Spleen (tissue), 11 donors: ENCODE results near the gene PBXIP1. TPM values are rescaled to one million over a fixed set of nuclear protein-coding genes. Genes with fewer than 3 reads are reported as not detected.

ENCODE experiments used
- DNase-seq: peaks from one replicate; pipeline ENCODE4 v3.0.0-alpha.2; 2020
- H3K27ac ChIP-seq, 8 donors: fragments of 200-600 bp; sonication (generic) in 7 of 8; 1 replicate in 4 of 8; 2 replicates in 4 of 8; pipeline versions ENCODE4 v1.5.0 to v1.8.0; 2016 to 2021; ENCODE audit warnings: inconsistent platforms in 4 of 8, mild to moderate bottlenecking in 4 of 8, moderate library complexity in 1 of 8
- H3K27me3 ChIP-seq, 7 donors: fragments of 200-600 bp; sonication (generic) in 6 of 7; replicated peaks in 1 of 7; 1 replicate in 4 of 7; 2 replicates in 3 of 7; pipeline versions ENCODE4 v1.5.0 to v1.8.0; 2016 to 2021; ENCODE audit warnings: inconsistent platforms in 3 of 7, mild to moderate bottlenecking in 1 of 7
- H3K36me3 ChIP-seq, 6 donors: fragments of 200-600 bp; sonication (generic) in 5 of 6; 1 replicate in 4 of 6; 2 replicates in 2 of 6; pipeline versions ENCODE4 v1.5.0 to v1.8.0; 2016 to 2021; ENCODE audit warnings: inconsistent platforms in 2 of 6
- H3K4me1 ChIP-seq, 6 donors: fragments of 200-600 bp; sonication (generic) in 5 of 6; 1 replicate in 3 of 6; 2 replicates in 3 of 6; pipeline versions ENCODE4 v1.5.0 to v1.8.0; 2016 to 2021; ENCODE audit warnings: inconsistent platforms in 3 of 6
- H3K4me3 ChIP-seq, 8 donors: fragments of 200-600 bp; sonication (generic) in 7 of 8; 1 replicate in 4 of 8; 2 replicates in 4 of 8; pipeline versions ENCODE4 v1.5.0 to v1.8.0; 2016 to 2021; ENCODE audit warnings: inconsistent platforms in 4 of 8, mild to moderate bottlenecking in 4 of 8, moderate library complexity in 2 of 8
- H3K9me3 ChIP-seq, 8 donors: fragments of 200-600 bp; sonication (generic) in 7 of 8; 1 replicate in 4 of 8; 2 replicates in 4 of 8; pipeline versions ENCODE4 v1.5.0 to v1.8.0; 2016 to 2021; ENCODE audit warnings: inconsistent platforms in 4 of 8
- POLR2A ChIP-seq, 3 donors: fragments of 450-650 bp; IDR thresholded peaks; one replicate each; pipeline ENCODE4 v1.5.1; 2017; ENCODE audit warnings: antibody characterized with exemption in 3 of 3, mild to moderate bottlenecking in 1 of 3
- POLR2AphosphoS5 ChIP-seq, 3 donors: sonication (generic); formaldehyde crosslinking; IDR thresholded peaks; one replicate each; pipeline ENCODE4 v1.5.1; 2017; ENCODE audit warnings: antibody characterized with exemption in 3 of 3
- WGBS, 5 donors: extraction: QIAGEN DNeasy Blood & Tissue Kit in 3 of 5; methylation state at CpG; one replicate each; pipeline versions ENCODE4 v1.1.5 to v1.1.7; 2013 to 2018; 5-methylcytosine and 5-hydroxymethylcytosine counted together
- intact Hi-C: fragments of 100-400 bp; cut with DNase I; formaldehyde crosslinking; loops from one replicate; pipeline ENCODE4 v1.15.0; 2023; ENCODE audit warnings: low total_unique reads
- polyA plus RNA-seq, 3 donors: library from polyadenylated mRNA; stranded (reverse); fragments of 200-250 nt; gene quantifications; one replicate each; pipeline ENCODE4 v1.2.1, GENCODE V29; 2013
- total RNA-seq, 7 donors: library from RNA; depleted of rRNA in 3 of 7; stranded (reverse); fragments of >200 nt in 3 of 7; fragmentation: NEBNext Ultra II Directional in 4 of 7; extraction: Animal tissue kit (Norgen Biotek cat#: 25700) in 4 of 7; gene quantifications; one replicate each; pipeline versions ENCODE4 v1.1.0 to v1.2.1, GENCODE V29; 2016 to 2021
- TF ChIP-seq, protein P1 (sequence below), 11 experiments: fragments of 200-600 bp in 7 of 11; fragments of 450-650 bp in 4 of 11; sonication (generic) in 4 of 11; IDR thresholded peaks in 8 of 11; conservative IDR thresholded peaks in 3 of 11; 1 replicate in 7 of 11; 2 replicates in 4 of 11; pipeline versions ENCODE4 v1.4.0 to v1.8.0; 2016 to 2021; ENCODE audit warnings: antibody characterized with exemption in 11 of 11, inconsistent platforms in 4 of 11, mild to moderate bottlenecking in 1 of 11
- donor health status: healthy with polysubstance abuse.
- donor health status: DM: no; HTN: no; CAD: no; lungs with moderate emphysema.
- donor health status: DM: no; HTN: no; CAD: no.
- donor health status: Bipolar disorder and iron deficiency.
- donor health status: healthy.
- donor health status: DM: no; HTN: no; CAD: no.
- donor health status: DM: yes; HTN: yes; CAD: no.

PBXIP1 gene
- total and polyA plus RNA-seq, 10 donors, result 55.5 to 125 (median 89.5) TPM

DNA sequence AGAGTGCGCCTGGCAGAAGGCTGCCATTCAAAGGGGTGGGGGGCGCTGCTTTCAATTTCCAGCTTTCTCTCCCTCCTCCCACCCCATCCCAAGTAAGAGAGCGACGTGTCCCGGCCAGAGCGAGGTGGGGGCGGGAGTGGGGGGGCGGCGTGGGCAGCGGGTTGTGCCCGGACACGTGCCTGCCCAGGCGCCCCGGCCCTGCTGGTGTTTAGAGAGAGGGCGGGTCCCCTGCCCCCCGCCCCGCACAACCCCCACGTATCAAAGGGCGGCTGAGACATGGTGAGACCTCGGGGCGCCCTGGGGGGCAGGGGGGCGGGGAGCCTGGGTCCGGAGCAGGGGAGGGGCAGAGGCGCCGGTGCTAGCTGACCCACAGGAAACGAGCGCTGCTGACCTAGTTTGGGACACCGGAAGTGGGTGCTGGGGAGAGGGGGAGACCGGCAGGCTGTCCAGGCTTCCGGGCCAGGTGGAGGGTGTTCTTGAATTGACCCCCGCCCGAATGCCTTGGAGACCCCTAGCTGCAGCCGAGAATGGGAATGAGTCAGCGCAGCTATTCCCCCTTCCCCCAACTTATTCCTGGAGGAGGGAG is 48.0 kb upstream of the PBXIP1 start:
- peak; percentile 90 for DNase-seq
- Histone ChIP-seq H3K27me3 (no peaks in the 10 kb centered on the region), H3K27ac (peak overlapping the region; percentile 81 to 99 (median 95)), H3K4me1 (peaks cover 40 to 91% (median 68%) of the 10 kb centered on the region in 6 donors), H3K9me3 (no peaks in the 10 kb centered on the region), H3K4me3 (peak overlapping the region; percentile 71 to 90 (median 78)), H3K36me3 (no peaks in the 10 kb centered on the region)
- 2 to 36% (median 3%) methylated on average over 2 to 33 of the region's 34 CpGs for WGBS, 5 donors
- TF ChIP-seq POLR2AphosphoS5 (IDR thresholded peaks at IDR 0.05), result peak in 2 of 3 donors; percentile 52 to 56
- TF ChIP-seq, protein P1, sequence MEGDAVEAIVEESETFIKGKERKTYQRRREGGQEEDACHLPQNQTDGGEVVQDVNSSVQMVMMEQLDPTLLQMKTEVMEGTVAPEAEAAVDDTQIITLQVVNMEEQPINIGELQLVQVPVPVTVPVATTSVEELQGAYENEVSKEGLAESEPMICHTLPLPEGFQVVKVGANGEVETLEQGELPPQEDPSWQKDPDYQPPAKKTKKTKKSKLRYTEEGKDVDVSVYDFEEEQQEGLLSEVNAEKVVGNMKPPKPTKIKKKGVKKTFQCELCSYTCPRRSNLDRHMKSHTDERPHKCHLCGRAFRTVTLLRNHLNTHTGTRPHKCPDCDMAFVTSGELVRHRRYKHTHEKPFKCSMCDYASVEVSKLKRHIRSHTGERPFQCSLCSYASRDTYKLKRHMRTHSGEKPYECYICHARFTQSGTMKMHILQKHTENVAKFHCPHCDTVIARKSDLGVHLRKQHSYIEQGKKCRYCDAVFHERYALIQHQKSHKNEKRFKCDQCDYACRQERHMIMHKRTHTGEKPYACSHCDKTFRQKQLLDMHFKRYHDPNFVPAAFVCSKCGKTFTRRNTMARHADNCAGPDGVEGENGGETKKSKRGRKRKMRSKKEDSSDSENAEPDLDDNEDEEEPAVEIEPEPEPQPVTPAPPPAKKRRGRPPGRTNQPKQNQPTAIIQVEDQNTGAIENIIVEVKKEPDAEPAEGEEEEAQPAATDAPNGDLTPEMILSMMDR (IDR thresholded peaks at IDR 0.05 in 8 of 11, conservative IDR thresholded peaks at IDR 0.05 in 3 of 11), result no peak
- no peak for TF ChIP-seq POLR2A (IDR thresholded peaks at IDR 0.05)
- intact Hi-C loops, result loop anchor here (5.0 to 10.0 kb wide), 2 partner anchors 42 to 61 kb away; partner anchors contain the start of genes EFNA4 and PYGO2

DNA sequence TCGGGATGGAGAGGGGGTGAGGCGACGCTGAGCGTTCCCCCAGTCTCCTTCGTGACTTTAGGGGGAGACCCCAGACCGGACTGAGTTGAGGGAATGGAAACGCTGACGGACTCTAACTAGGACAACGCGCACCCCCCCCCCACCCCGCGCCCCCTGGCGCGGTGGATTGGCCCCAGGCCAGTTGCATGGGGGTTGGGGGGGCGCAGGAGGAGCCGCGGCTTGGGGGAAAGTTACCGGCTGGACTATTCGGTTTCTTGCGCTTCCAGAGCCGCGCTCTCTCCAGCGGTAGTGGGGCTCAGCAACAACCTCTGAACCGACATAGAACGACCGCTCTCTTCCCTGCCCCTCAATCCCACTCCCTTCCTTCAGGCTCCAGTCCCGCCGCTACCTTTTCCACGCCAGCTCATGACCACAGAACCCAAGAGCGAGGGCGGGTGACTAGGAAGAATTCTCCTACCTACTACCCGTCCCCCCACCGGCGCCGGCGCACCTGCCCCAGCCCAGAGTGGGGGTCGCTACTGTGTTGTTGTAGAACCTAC is 47.4 kb upstream of the PBXIP1 start:
- intact Hi-C loops, result loop anchor here (5.0 to 10.0 kb wide), 2 partner anchors 41 to 62 kb away; partner anchors contain the start of genes EFNA4 and PYGO2
- Histone ChIP-seq H3K27me3 (no peaks in the 10 kb centered on the region), H3K36me3 (no peaks in the 10 kb centered on the region), H3K4me1 (peaks cover 43 to 91% (median 67%) of the 10 kb centered on the region in 6 donors), H3K27ac (peak overlapping the region; percentile 81 to 99 (median 95)), H3K9me3 (no peaks in the 10 kb centered on the region), H3K4me3 (peak overlapping the region; percentile 71 to 90 (median 78))
- 0 to 1% (median 0%) methylated on average over 21 to 37 of the region's 37 CpGs for WGBS, 5 donors
- no peak for TF ChIP-seq POLR2AphosphoS5 (IDR thresholded peaks at IDR 0.05)
- TF ChIP-seq, protein P1 (IDR thresholded peaks at IDR 0.05 in 8 of 11, conservative IDR thresholded peaks at IDR 0.05 in 3 of 11), result no peak
- TF ChIP-seq POLR2A (IDR thresholded peaks at IDR 0.05), result no peak
- peak; percentile 88 for DNase-seq

DNA sequence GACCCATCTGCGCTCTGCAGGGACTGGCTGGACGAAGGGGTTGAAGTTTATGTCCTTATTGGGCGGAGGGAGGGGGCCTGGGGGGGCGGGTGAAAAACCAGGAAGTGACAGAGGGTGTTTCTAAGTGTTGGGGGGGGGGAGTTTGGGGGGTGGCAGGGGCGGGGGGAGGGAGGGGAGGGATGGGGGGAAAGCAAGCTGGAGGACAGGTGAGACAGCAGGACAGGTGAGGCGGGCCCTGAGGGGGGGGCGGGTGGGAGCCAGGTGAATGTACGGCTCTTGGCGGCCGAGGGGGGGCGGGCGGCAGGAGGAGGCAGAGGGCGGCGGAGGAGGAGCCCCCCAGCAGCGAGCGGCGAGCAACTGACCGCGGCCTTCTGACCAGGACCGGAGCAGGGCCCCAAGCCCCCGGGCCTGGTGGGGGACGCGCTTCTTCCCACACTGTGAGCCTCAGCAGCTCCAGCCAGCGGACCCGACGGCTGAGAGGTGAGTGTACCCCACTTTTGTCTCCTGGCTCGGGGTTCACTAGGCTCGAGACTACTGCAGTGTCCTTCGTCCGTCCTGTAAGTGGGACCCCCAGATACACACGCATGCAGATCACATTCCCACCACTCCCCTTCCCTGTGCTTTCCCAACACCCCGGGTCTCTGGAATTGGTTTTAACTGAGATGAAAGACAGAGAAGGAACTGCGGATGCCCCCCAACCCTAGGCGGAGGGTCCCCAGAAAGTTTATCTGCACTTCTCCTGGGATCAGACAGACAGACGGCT is 46.7 kb upstream of the PBXIP1 start, which contains the start of gene ZBTB7B:
TSS of gene ZBTB7B (plus strand) at position 339 of the 763 bp plus-strand sequence. CDS start 11,859 bp downstream, outside the sequence.
- peak; percentile 91 for DNase-seq
- 0 to 3% (median 0%) methylated on average over 24 to 33 of the region's 35 CpGs for WGBS, 5 donors
- Histone ChIP-seq H3K27ac (peak within 1 kb of the TSS; percentile 90 to 99 (median 95)), H3K27me3 (no peaks in the 10 kb centered on the region), H3K36me3 (no peaks in the 10 kb centered on the region), H3K4me3 (peak within 1 kb of the TSS; percentile 75 to 90 (median 79)), H3K4me1 (peaks cover 43 to 91% (median 65%) of the 10 kb centered on the region in 6 donors), H3K9me3 (no peaks in the 10 kb centered on the region)
- TF ChIP-seq, protein P1 (IDR thresholded peaks at IDR 0.05 in 8 of 11, conservative IDR thresholded peaks at IDR 0.05 in 3 of 11), result peak in 1 of 11 experiments; percentile 2
- TF ChIP-seq POLR2AphosphoS5 (IDR thresholded peaks at IDR 0.05), result no peak
- intact Hi-C loops, result loop anchor here (5.0 to 10.0 kb wide), 2 partner anchors 40 to 62 kb away; partner anchors contain the start of genes EFNA4 and PYGO2
